ENCODE data around the gene LRRC32. TPM values are rescaled to one million over a fixed set of nuclear protein-coding genes. Genes with fewer than 3 reads are reported as not detected.

The LRRC32 gene
- total RNA-seq, 1 donor from 2014 or later = 24.4 TPM

DNA sequence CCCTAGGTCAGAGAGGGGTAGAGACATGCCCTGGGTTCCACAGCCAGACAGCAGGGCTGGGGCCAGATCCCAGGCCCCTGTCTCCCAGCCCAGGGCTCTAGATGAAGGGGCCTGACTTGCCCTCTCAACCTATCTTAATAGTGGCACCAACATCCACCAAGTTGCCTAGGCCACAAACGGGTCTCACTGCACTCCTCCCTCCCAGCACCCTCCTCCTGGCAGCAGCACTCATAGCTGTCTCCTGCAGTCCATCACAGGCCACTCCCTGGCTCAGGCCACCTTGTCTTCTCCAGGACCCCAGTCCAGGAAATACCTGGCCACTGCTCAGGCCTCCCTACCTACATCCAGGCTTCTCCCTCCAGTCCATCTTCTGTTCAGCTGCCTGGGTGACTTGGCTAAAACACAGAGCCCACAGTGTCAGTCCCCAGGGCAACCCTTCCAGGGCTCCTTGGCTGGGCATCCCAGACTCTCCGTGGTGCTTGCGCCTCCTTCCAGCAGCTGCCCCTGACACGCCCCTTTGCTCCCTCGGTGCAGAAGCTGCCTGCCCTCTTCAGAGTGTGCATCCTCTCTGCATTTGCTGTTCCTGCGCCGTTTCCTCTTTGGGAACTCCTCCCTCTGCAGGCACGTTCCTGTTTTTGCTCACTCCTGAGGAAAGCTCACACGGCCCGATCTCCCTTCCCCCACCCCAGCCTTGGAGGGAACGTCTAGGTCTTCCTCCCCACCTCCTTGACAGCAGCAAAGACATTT is 40.5 kb downstream of the LRRC32 start:
- no peak for DNase-seq (ENCODE audit: low read depth)
- FAIRE-seq = no peak
- no peaks in the 10 kb centered on the region for H3K79me2 ChIP-seq (ENCODE audit: insufficient read depth, low read length)

DNA sequence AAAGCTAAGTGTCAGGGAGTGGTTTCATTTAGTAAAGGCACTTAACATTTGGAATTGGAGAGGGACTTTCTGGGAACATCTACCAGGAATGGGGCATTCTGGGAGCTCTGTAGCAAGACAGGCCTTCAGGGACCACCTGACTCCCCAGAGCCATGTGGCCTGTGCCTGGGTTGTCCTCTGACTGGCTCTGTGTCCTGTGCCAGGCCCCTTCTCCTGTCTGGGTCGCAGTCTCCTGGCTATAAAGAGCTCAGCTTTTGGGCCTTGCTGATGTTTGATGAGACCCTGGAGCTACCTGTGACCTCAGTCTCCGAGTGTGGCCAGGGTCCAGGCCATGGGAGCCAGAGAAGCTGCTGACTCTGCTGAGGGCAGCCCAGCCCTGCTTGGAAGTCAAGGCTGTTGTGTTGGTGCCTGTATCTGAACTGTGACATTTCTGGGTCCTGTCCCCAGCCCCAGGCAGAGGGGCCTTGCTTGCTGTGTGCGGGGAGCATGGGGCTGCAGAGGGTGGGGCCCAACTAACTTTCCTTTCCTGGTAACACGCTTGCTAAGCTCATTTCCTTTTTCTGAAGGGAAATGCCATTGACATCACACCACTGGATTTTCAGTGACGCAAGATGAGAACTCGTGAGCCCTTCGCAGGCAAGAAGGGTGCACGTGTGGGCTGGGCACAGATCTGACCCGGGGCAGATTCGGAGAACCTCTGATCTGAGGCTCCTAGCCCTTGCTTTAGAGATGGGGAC is 41.3 kb downstream of the LRRC32 start:
- DNase-seq (ENCODE audit: low read depth) = no peak

More for the DNA sequence above, 40.5 kb downstream of the LRRC32 start:
- H3K27ac ChIP-seq (ENCODE audit: low read depth, low read length) = no peak overlapping the region
- Mint-ChIP-seq H3K4me3 (ENCODE audit: unreplicated experiment) (no peak overlapping the region), H3K27ac (ENCODE audit: unreplicated experiment) (no peak overlapping the region), H3K9me3 (ENCODE audit: unreplicated experiment) (peaks cover 16% of the 10 kb centered on the region), H3K4me1 (ENCODE audit: low read depth, unreplicated experiment) (no peaks in the 10 kb centered on the region), H3K36me3 (ENCODE audit: low read depth, unreplicated experiment) (peaks cover 7% of the 10 kb centered on the region), H3K27me3 (ENCODE audit: low read depth, unreplicated experiment) (peaks cover 7% of the 10 kb centered on the region)
- TF ChIP-seq EZH2 (IDR thresholded peaks at IDR 0.05; ENCODE audit: insufficient read depth, low read length) = no peak
- TF ChIP-seq, protein P1, sequence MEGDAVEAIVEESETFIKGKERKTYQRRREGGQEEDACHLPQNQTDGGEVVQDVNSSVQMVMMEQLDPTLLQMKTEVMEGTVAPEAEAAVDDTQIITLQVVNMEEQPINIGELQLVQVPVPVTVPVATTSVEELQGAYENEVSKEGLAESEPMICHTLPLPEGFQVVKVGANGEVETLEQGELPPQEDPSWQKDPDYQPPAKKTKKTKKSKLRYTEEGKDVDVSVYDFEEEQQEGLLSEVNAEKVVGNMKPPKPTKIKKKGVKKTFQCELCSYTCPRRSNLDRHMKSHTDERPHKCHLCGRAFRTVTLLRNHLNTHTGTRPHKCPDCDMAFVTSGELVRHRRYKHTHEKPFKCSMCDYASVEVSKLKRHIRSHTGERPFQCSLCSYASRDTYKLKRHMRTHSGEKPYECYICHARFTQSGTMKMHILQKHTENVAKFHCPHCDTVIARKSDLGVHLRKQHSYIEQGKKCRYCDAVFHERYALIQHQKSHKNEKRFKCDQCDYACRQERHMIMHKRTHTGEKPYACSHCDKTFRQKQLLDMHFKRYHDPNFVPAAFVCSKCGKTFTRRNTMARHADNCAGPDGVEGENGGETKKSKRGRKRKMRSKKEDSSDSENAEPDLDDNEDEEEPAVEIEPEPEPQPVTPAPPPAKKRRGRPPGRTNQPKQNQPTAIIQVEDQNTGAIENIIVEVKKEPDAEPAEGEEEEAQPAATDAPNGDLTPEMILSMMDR (IDR thresholded peaks at IDR 0.05; ENCODE audit: insufficient read depth, low read depth, low read length) = no peak
- H3K4me2 ChIP-seq (ENCODE audit: low read length) = no peak overlapping the region
- peak overlapping the region; percentile 13 for H2AFZ ChIP-seq (ENCODE audit: low read depth, low read length)
- peaks cover 2% of the 10 kb centered on the region for H3K9me3 ChIP-seq (ENCODE audit: insufficient read depth, low read depth, low read length)
- no peaks in the 10 kb centered on the region for H4K20me1 ChIP-seq (ENCODE audit: insufficient read depth, low read length)
- H3K4me1 ChIP-seq (ENCODE audit: insufficient read depth, low read length) = peaks cover 16% of the 10 kb centered on the region
- H3K9ac ChIP-seq (ENCODE audit: low read length) = no peak overlapping the region
- no peak overlapping the region for H3K4me3 ChIP-seq (ENCODE audit: insufficient read depth, low read depth, low read length)
- no peaks in the 10 kb centered on the region for H3K27me3 ChIP-seq (ENCODE audit: insufficient read depth, low read length)
- H3K36me3 ChIP-seq (ENCODE audit: insufficient read depth, low read length) = no peaks in the 10 kb centered on the region

More for the DNA sequence above, 41.3 kb downstream of the LRRC32 start:
- Histone ChIP-seq H2AFZ (ENCODE audit: low read depth, low read length) (peak overlapping the region; percentile 13), H3K36me3 (ENCODE audit: insufficient read depth, low read length) (no peaks in the 10 kb centered on the region), H4K20me1 (ENCODE audit: insufficient read depth, low read length) (no peaks in the 10 kb centered on the region), H3K4me3 (ENCODE audit: insufficient read depth, low read depth, low read length) (no peak overlapping the region), H3K9me3 (ENCODE audit: insufficient read depth, low read depth, low read length) (peaks cover 2% of the 10 kb centered on the region), H3K79me2 (ENCODE audit: insufficient read depth, low read length) (no peaks in the 10 kb centered on the region), H3K4me2 (ENCODE audit: low read length) (no peak overlapping the region), H3K27me3 (ENCODE audit: insufficient read depth, low read length) (no peaks in the 10 kb centered on the region), H3K9ac (ENCODE audit: low read length) (no peak overlapping the region), H3K27ac (ENCODE audit: low read depth, low read length) (peak overlapping the region; percentile 10), H3K4me1 (ENCODE audit: insufficient read depth, low read length) (peaks cover 16% of the 10 kb centered on the region)
- H3K4me1 Mint-ChIP-seq (ENCODE audit: low read depth, unreplicated experiment) = peaks cover 3% of the 10 kb centered on the region
- peaks cover 4% of the 10 kb centered on the region for H3K27me3 Mint-ChIP-seq (ENCODE audit: low read depth, unreplicated experiment)
- TF ChIP-seq, protein P1 (IDR thresholded peaks at IDR 0.05; ENCODE audit: insufficient read depth, low read depth, low read length) = no peak
- no peak for TF ChIP-seq EZH2 (IDR thresholded peaks at IDR 0.05; ENCODE audit: insufficient read depth, low read length)
- no peak overlapping the region for H3K4me3 Mint-ChIP-seq (ENCODE audit: unreplicated experiment)
- no peak for FAIRE-seq
- H3K27ac Mint-ChIP-seq (ENCODE audit: unreplicated experiment) = no peak overlapping the region
- peaks cover 16% of the 10 kb centered on the region for H3K9me3 Mint-ChIP-seq (ENCODE audit: unreplicated experiment)
- H3K36me3 Mint-ChIP-seq (ENCODE audit: low read depth, unreplicated experiment) = peaks cover 7% of the 10 kb centered on the region

All from astrocyte (in vitro differentiated cells and primary cell).